ENCODE measurements around the gene TYROBP.

Gene TYROBP

GRCh38 chr19:35931874-35932202 lies 23.7 kb upstream of the TYROBP start:
- DNase-seq (ENCODE audit: low read depth, low spot score), result no peak
- H3K36me3 ChIP-seq (ENCODE audit: control insufficient read depth, insufficient read depth, low read length), result no peaks in the 10 kb centered on the region
- no peak overlapping the region for H3K27ac ChIP-seq (ENCODE audit: low read length)
- no peaks in the 10 kb centered on the region for H3K9me3 ChIP-seq (ENCODE audit: control insufficient read depth, insufficient read depth, low read length)
- no peaks in the 10 kb centered on the region for H3K4me1 ChIP-seq (ENCODE audit: control insufficient read depth, insufficient read depth, low read length)
- no peaks in the 10 kb centered on the region for H3K27me3 ChIP-seq (ENCODE audit: control insufficient read depth, insufficient read depth, low read length)
- WGBS (ENCODE audit: insufficient coverage, insufficient read length), result no CpG with 5 or more reads among the region's 9 CpGs
- H3K4me3 ChIP-seq (ENCODE audit: low read length), result no peak overlapping the region

- no peaks in the 10 kb centered on the region for H3K9me3 ChIP-seq (ENCODE audit: control insufficient read depth, insufficient read depth, low read length)
- no peaks in the 10 kb centered on the region for H3K27me3 ChIP-seq (ENCODE audit: control insufficient read depth, insufficient read depth, low read length)
- DNase-seq (ENCODE audit: low read depth, low spot score), result peak; percentile 99
- H3K36me3 ChIP-seq (ENCODE audit: control insufficient read depth, insufficient read depth, low read length), result no peaks in the 10 kb centered on the region
- H3K4me1 ChIP-seq (ENCODE audit: control insufficient read depth, insufficient read depth, low read length), result no peaks in the 10 kb centered on the region
- WGBS (ENCODE audit: insufficient coverage, insufficient read length), result no CpG with 5 or more reads among the region's 47 CpGs
- H3K4me3 ChIP-seq (ENCODE audit: low read length), result no peak overlapping the region
- no peak overlapping the region for H3K27ac ChIP-seq (ENCODE audit: low read length)
Measured at GRCh38 chr19:35931161-35931873, 23.2 kb upstream of the TYROBP start.

- Histone ChIP-seq H3K27me3 (ENCODE audit: control insufficient read depth, insufficient read depth, low read length) (no peaks in the 10 kb centered on the region), H3K36me3 (ENCODE audit: control insufficient read depth, insufficient read depth, low read length) (no peaks in the 10 kb centered on the region), H3K4me3 (ENCODE audit: low read length) (no peak overlapping the region), H3K9me3 (ENCODE audit: control insufficient read depth, insufficient read depth, low read length) (no peaks in the 10 kb centered on the region), H3K4me1 (ENCODE audit: control insufficient read depth, insufficient read depth, low read length) (no peaks in the 10 kb centered on the region), H3K27ac (ENCODE audit: low read length) (no peak overlapping the region)
- no CpG with 5 or more reads among the region's 2 CpGs for WGBS (ENCODE audit: insufficient coverage, insufficient read length)
- DNase-seq (ENCODE audit: low read depth, low spot score), result no peak
Measured at GRCh38 chr19:35929876-35930275, 21.8 kb upstream of the TYROBP start.

DNA sequence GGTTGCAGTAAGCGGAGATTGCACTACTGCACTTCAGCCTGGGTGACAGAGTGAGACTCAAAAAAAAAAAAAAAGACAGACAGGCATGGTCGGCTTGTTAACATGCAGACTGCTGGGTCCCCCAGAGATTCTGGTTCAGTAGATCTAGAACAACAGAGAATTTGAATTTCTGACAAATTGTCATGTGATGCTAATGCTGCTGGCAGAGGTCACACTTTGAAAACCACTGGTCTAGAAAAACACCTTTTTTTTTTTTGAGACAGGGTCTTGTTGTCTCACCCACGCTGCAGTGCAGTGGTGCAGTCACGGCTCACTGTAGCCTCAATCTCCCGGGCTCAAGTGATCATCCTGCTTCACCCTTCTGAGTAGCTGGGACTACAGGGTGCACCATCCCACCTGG lies 20.4 kb upstream of the TYROBP start:
- Histone ChIP-seq H3K4me1 (ENCODE audit: control insufficient read depth, insufficient read depth, low read length) (no peaks in the 10 kb centered on the region), H3K4me3 (ENCODE audit: low read length) (no peak overlapping the region), H3K9me3 (ENCODE audit: control insufficient read depth, insufficient read depth, low read length) (no peaks in the 10 kb centered on the region), H3K27me3 (ENCODE audit: control insufficient read depth, insufficient read depth, low read length) (no peaks in the 10 kb centered on the region), H3K36me3 (ENCODE audit: control insufficient read depth, insufficient read depth, low read length) (no peaks in the 10 kb centered on the region), H3K27ac (ENCODE audit: low read length) (no peak overlapping the region)
- DNase-seq (ENCODE audit: low read depth, low spot score), result no peak
- no CpG with 5 or more reads among the region's 5 CpGs for WGBS (ENCODE audit: insufficient coverage, insufficient read length)

GRCh38 chr19:35925501-35925900 lies 17.4 kb upstream of the TYROBP start:
- no CpG with 5 or more reads among the region's 3 CpGs for WGBS (ENCODE audit: insufficient coverage, insufficient read length)
- H3K4me3 ChIP-seq (ENCODE audit: low read length), result no peak overlapping the region
- H3K27me3 ChIP-seq (ENCODE audit: control insufficient read depth, insufficient read depth, low read length), result no peaks in the 10 kb centered on the region
- no peaks in the 10 kb centered on the region for H3K9me3 ChIP-seq (ENCODE audit: control insufficient read depth, insufficient read depth, low read length)
- H3K36me3 ChIP-seq (ENCODE audit: control insufficient read depth, insufficient read depth, low read length), result no peaks in the 10 kb centered on the region
- H3K27ac ChIP-seq (ENCODE audit: low read length), result no peak overlapping the region
- no peaks in the 10 kb centered on the region for H3K4me1 ChIP-seq (ENCODE audit: control insufficient read depth, insufficient read depth, low read length)
- DNase-seq (ENCODE audit: low read depth, low spot score), result no peak

DNA sequence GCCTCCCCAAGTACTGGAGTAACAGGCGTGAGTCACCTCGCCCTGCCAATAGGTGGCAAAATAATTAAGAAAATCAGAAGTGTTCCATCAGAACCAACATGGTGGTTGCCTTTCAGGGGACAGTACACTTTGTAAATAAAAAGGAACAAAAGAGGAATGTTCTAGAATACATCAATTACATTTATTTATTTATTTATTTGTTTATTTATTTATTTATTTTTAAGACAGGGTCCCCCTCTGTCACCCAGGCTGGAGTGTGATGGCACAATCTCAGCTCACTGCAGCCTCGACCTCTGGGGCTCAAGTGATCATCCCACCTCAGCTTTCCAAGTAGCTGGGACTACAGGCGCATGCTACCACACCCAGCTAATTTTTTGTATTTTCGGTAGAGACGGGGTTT lies 12.9 kb upstream of the TYROBP start:
- no peak for DNase-seq (ENCODE audit: low read depth, low spot score)
- WGBS (ENCODE audit: insufficient coverage, insufficient read length), result no CpG with 5 or more reads among the region's 6 CpGs
- H3K9me3 ChIP-seq (ENCODE audit: control insufficient read depth, insufficient read depth, low read length), result no peaks in the 10 kb centered on the region

GRCh38 chr19:35919306-35919705 lies 11.2 kb upstream of the TYROBP start:
- Histone ChIP-seq H3K9me3 (ENCODE audit: control insufficient read depth, insufficient read depth, low read length) (no peaks in the 10 kb centered on the region), H3K27ac (ENCODE audit: low read length) (no peak overlapping the region), H3K27me3 (ENCODE audit: control insufficient read depth, insufficient read depth, low read length) (no peaks in the 10 kb centered on the region), H3K4me1 (ENCODE audit: control insufficient read depth, insufficient read depth, low read length) (no peaks in the 10 kb centered on the region), H3K36me3 (ENCODE audit: control insufficient read depth, insufficient read depth, low read length) (no peaks in the 10 kb centered on the region), H3K4me3 (ENCODE audit: low read length) (no peak overlapping the region)
- no CpG with 5 or more reads among the region's 11 CpGs for WGBS (ENCODE audit: insufficient coverage, insufficient read length)
- no peak for DNase-seq (ENCODE audit: low read depth, low spot score)

More for the DNA sequence above, 12.9 kb upstream of the TYROBP start:
- Histone ChIP-seq H3K36me3 (ENCODE audit: control insufficient read depth, insufficient read depth, low read length) (no peaks in the 10 kb centered on the region), H3K27ac (ENCODE audit: low read length) (no peak overlapping the region), H3K27me3 (ENCODE audit: control insufficient read depth, insufficient read depth, low read length) (no peaks in the 10 kb centered on the region), H3K4me1 (ENCODE audit: control insufficient read depth, insufficient read depth, low read length) (no peaks in the 10 kb centered on the region), H3K4me3 (ENCODE audit: low read length) (no peak overlapping the region)

GRCh38 chr19:35915443-35915842 lies 7.3 kb upstream of the TYROBP start:
- H3K4me3 ChIP-seq (ENCODE audit: low read length), result no peak overlapping the region
- no peaks in the 10 kb centered on the region for H3K36me3 ChIP-seq (ENCODE audit: control insufficient read depth, insufficient read depth, low read length)
- no peaks in the 10 kb centered on the region for H3K4me1 ChIP-seq (ENCODE audit: control insufficient read depth, insufficient read depth, low read length)
- WGBS (ENCODE audit: insufficient coverage, insufficient read length), result no CpG with 5 or more reads among the region's 3 CpGs
- H3K27me3 ChIP-seq (ENCODE audit: control insufficient read depth, insufficient read depth, low read length), result no peaks in the 10 kb centered on the region; the same call in 1 of the 2 replicates
- H3K9me3 ChIP-seq (ENCODE audit: control insufficient read depth, insufficient read depth, low read length), result no peaks in the 10 kb centered on the region
- no peak overlapping the region for H3K27ac ChIP-seq (ENCODE audit: low read length)
- DNase-seq (ENCODE audit: low read depth, low spot score), result no peak

GRCh38 chr19:35913589-35913988 lies 5.5 kb upstream of the TYROBP start:
- Histone ChIP-seq H3K9me3 (ENCODE audit: control insufficient read depth, insufficient read depth, low read length) (no peaks in the 10 kb centered on the region), H3K27ac (ENCODE audit: low read length) (no peak overlapping the region), H3K36me3 (ENCODE audit: control insufficient read depth, insufficient read depth, low read length) (no peaks in the 10 kb centered on the region), H3K27me3 (ENCODE audit: control insufficient read depth, insufficient read depth, low read length) (no peaks in the 10 kb centered on the region; the same call in 1 of the 2 replicates), H3K4me3 (ENCODE audit: low read length) (no peak overlapping the region), H3K4me1 (ENCODE audit: control insufficient read depth, insufficient read depth, low read length) (peaks cover 2% of the 10 kb centered on the region; the same call in 1 of the 2 replicates)
- WGBS (ENCODE audit: insufficient coverage, insufficient read length), result no CpG with 5 or more reads among the region's 7 CpGs
- no peak for DNase-seq (ENCODE audit: low read depth, low spot score)

DNA sequence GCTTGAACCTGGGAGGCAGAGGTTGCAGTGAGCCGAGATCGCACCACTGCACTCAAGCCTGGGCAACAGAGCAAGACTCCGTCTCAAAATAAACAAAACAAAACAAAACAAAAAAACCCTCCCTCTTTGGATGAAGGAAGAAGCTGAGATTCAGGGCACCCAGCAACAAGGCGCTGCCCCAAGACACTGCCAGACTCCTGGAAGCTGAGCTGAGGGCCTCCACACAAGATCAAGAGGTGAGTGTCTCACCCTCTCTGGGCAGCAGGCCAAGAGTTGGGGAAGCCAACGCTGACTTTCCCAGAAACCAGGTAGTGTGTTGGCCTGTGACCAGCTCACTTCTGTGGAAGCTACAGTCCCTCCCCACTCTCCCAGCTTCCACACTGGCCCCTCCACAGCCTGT lies 3.7 kb upstream of the TYROBP start:
- DNase-seq (ENCODE audit: low read depth, low spot score), result no peak
- H3K27me3 ChIP-seq (ENCODE audit: control insufficient read depth, insufficient read depth, low read length), result no peaks in the 10 kb centered on the region; the same call in 1 of the 2 replicates
- no peak overlapping the region for H3K4me3 ChIP-seq (ENCODE audit: low read length)
- H3K27ac ChIP-seq (ENCODE audit: low read length), result no peak overlapping the region
- H3K9me3 ChIP-seq (ENCODE audit: control insufficient read depth, insufficient read depth, low read length), result no peaks in the 10 kb centered on the region
- H3K36me3 ChIP-seq (ENCODE audit: control insufficient read depth, insufficient read depth, low read length), result no peaks in the 10 kb centered on the region
- H3K4me1 ChIP-seq (ENCODE audit: control insufficient read depth, insufficient read depth, low read length), result peaks cover 3% of the 10 kb centered on the region; the same call in 1 of the 2 replicates
- no CpG with 5 or more reads among the region's 5 CpGs for WGBS (ENCODE audit: insufficient coverage, insufficient read length)

- no peaks in the 10 kb centered on the region for H3K9me3 ChIP-seq (ENCODE audit: control insufficient read depth, insufficient read depth, low read length)
- H3K27me3 ChIP-seq (ENCODE audit: control insufficient read depth, insufficient read depth, low read length), result no peaks in the 10 kb centered on the region; the same call in 1 of the 2 replicates
- no peak overlapping the region for H3K27ac ChIP-seq (ENCODE audit: low read length)
- no peaks in the 10 kb centered on the region for H3K36me3 ChIP-seq (ENCODE audit: control insufficient read depth, insufficient read depth, low read length)
- H3K4me3 ChIP-seq (ENCODE audit: low read length), result no peak overlapping the region
- H3K4me1 ChIP-seq (ENCODE audit: control insufficient read depth, insufficient read depth, low read length), result peaks cover 3% of the 10 kb centered on the region; the same call in 1 of the 2 replicates
- DNase-seq (ENCODE audit: low read depth, low spot score), result no peak
- no CpG with 5 or more reads among the region's 3 CpGs for WGBS (ENCODE audit: insufficient coverage, insufficient read length)
Measured at GRCh38 chr19:35911173-35911572, 3.1 kb upstream of the TYROBP start.

All from iPS DF 6.9 (cell line).